Mammary epithelial cell (primary cell): ENCODE results near the gene ATOH8.

Source experiments
- EZH2 ChIP-seq: IDR thresholded peaks from 2 replicates; pipeline ENCODE4 v1.6.1; 2012; ENCODE audit warnings: low read length, inconsistent platforms, borderline replicate concordance
- TF ChIP-seq, protein P1 (sequence below), 2 donors: IDR thresholded peaks in 1 of 2; conservative IDR thresholded peaks in 1 of 2; 2 replicates each; pipeline ENCODE4 v1.5.1; 2011 to 2012; ENCODE audit warnings: inconsistent platforms in 2 of 2, low read length in 2 of 2, mild to moderate bottlenecking in 2 of 2, control low read depth in 1 of 2, low read depth in 1 of 2; ENCODE audit not compliant: insufficient read depth in 1 of 2; ENCODE audit errors: extremely low read depth in 1 of 2

DNA sequence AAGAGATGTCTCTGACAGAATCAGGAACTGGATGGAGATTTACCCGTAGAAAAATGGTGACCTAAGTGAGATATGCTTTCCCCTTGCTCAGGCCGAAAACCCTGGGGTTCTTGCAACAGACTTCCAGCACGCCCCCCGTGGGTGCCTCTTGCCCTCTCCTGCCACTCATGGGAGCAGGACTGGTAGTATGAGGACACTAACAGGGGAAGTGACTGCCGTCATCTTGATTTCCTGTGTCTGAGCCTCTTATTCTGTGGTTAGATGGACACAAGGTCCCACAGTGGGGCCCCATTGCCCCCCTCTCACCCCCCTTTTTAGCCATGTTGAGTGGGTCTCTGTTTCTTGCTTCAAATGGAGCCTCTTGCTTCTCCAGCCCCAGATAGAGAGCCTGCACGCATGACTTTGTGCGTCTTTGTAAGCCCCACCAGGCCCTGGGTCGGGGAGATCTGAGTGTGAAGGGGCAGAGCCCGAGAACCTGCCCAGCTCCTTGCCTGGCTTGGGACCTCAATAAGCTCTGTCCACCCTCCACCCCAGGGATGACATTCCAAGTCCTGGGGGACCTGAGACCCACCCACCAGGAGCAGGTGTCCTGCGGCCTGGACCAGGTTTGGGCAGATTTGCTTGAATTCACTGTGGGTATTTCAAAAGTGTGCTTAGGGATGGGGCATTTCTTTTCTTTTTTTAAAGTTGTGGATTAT is 47.0 kb upstream of the ATOH8 start:
- TF ChIP-seq, protein P1, sequence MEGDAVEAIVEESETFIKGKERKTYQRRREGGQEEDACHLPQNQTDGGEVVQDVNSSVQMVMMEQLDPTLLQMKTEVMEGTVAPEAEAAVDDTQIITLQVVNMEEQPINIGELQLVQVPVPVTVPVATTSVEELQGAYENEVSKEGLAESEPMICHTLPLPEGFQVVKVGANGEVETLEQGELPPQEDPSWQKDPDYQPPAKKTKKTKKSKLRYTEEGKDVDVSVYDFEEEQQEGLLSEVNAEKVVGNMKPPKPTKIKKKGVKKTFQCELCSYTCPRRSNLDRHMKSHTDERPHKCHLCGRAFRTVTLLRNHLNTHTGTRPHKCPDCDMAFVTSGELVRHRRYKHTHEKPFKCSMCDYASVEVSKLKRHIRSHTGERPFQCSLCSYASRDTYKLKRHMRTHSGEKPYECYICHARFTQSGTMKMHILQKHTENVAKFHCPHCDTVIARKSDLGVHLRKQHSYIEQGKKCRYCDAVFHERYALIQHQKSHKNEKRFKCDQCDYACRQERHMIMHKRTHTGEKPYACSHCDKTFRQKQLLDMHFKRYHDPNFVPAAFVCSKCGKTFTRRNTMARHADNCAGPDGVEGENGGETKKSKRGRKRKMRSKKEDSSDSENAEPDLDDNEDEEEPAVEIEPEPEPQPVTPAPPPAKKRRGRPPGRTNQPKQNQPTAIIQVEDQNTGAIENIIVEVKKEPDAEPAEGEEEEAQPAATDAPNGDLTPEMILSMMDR (conservative IDR thresholded peaks at IDR 0.05 in 1 of 2, IDR thresholded peaks at IDR 0.05 in 1 of 2; ENCODE audit: extremely low read depth in 1 of 2, insufficient read depth in 1 of 2, low read depth in 1 of 2, low read length in 2 of 2): no peak
- no peak for TF ChIP-seq EZH2
